ENCODE results near the gene ZBTB7C. TPM values are rescaled to one million over a fixed set of nuclear protein-coding genes. Genes with fewer than 3 reads are reported as not detected.

ZBTB7C gene
- total and polyA plus RNA-seq, 4 donors, result 0.19 to 1.1 (median 0.45) TPM

GRCh38 chr18:48303883-48304282 lies 105.3 kb downstream of the ZBTB7C start:
- no peak overlapping the region for H3K27ac ChIP-seq (ENCODE audit: low read depth in 1 of 2, low read length in 2 of 2)
- 94% methylated on average over 3 of the region's 3 CpGs for WGBS

GRCh38 chr18:48302736-48303135 lies 106.4 kb downstream of the ZBTB7C start:
- H3K27me3 ChIP-seq (ENCODE audit: control insufficient read depth in 4 of 4, insufficient read depth in 4 of 4, low read length in 3 of 4), result no peaks in the 10 kb centered on the region
- H3K27ac ChIP-seq (ENCODE audit: low read depth in 1 of 2, low read length in 2 of 2), result no peak overlapping the region
- no peaks in the 10 kb centered on the region for H3K4me1 ChIP-seq (ENCODE audit: control insufficient read depth in 4 of 4, insufficient read depth in 4 of 4, low read length in 3 of 4)
- 95% methylated on average over 3 of the region's 3 CpGs for WGBS
- H3K9me3 ChIP-seq (ENCODE audit: control insufficient read depth in 4 of 4, low read length in 3 of 4), result no peaks in the 10 kb centered on the region
- no peak for DNase-seq (ENCODE audit: low spot score)
- H3K4me3 ChIP-seq (ENCODE audit: low read depth in 1 of 3, low read length in 3 of 3), result no peak overlapping the region
- H3K9ac ChIP-seq (ENCODE audit: low read depth in 1 of 2, low read length in 2 of 2), result no peak overlapping the region
- H3K36me3 ChIP-seq (ENCODE audit: control insufficient read depth in 4 of 4, insufficient read depth in 3 of 4, low read depth in 1 of 4, low read length in 3 of 4), result no peaks in the 10 kb centered on the region
- TF ChIP-seq ATF3 (IDR thresholded peaks at IDR 0.05), result no peak
- no peak for TF ChIP-seq RAD21 (IDR thresholded peaks at IDR 0.05)
- TF ChIP-seq GABPA (IDR thresholded peaks at IDR 0.05 in 1 of 2, conservative IDR thresholded peaks at IDR 0.05 in 1 of 2), result no peak
- no peak for TF ChIP-seq REST (IDR thresholded peaks at IDR 0.05)
- TF ChIP-seq TAF1 (conservative IDR thresholded peaks at IDR 0.05), result no peak
- no peak for TF ChIP-seq HNF4G (IDR thresholded peaks at IDR 0.05)
- TF ChIP-seq ZBTB33 (IDR thresholded peaks at IDR 0.05), result no peak
- no peak for TF ChIP-seq YY1 (IDR thresholded peaks at IDR 0.05)
- TF ChIP-seq MAX (IDR thresholded peaks at IDR 0.05), result no peak

More at GRCh38 chr18:48303883-48304282, 105.3 kb downstream of the ZBTB7C start:
- DNase-seq (ENCODE audit: low spot score), result no peak
- Histone ChIP-seq H3K9me3 (ENCODE audit: control insufficient read depth in 4 of 4, low read length in 3 of 4) (no peaks in the 10 kb centered on the region), H3K4me3 (ENCODE audit: low read depth in 1 of 3, low read length in 3 of 3) (no peak overlapping the region), H3K27me3 (ENCODE audit: control insufficient read depth in 4 of 4, insufficient read depth in 4 of 4, low read length in 3 of 4) (no peaks in the 10 kb centered on the region), H3K9ac (ENCODE audit: low read depth in 1 of 2, low read length in 2 of 2) (no peak overlapping the region), H3K4me1 (ENCODE audit: control insufficient read depth in 4 of 4, insufficient read depth in 4 of 4, low read length in 3 of 4) (no peaks in the 10 kb centered on the region), H3K36me3 (ENCODE audit: control insufficient read depth in 4 of 4, insufficient read depth in 3 of 4, low read depth in 1 of 4, low read length in 3 of 4) (no peaks in the 10 kb centered on the region)
- TF ChIP-seq RXRA (IDR thresholded peaks at IDR 0.05) (no peak), MAX (IDR thresholded peaks at IDR 0.05) (no peak), CTCF (IDR thresholded peaks at IDR 0.05; ENCODE audit: low read depth, low read length, missing input control) (no peak), GABPA (IDR thresholded peaks at IDR 0.05 in 1 of 2, conservative IDR thresholded peaks at IDR 0.05 in 1 of 2) (no peak), YY1 (IDR thresholded peaks at IDR 0.05) (no peak), NR2F2 (IDR thresholded peaks at IDR 0.05) (no peak), ZBTB33 (IDR thresholded peaks at IDR 0.05) (no peak), ATF3 (IDR thresholded peaks at IDR 0.05) (no peak), EGR1 (IDR thresholded peaks at IDR 0.05; ENCODE audit: low read depth in 2 of 2) (no peak), RAD21 (IDR thresholded peaks at IDR 0.05) (no peak), HNF4G (IDR thresholded peaks at IDR 0.05) (no peak), FOXA2 (IDR thresholded peaks at IDR 0.05) (no peak), TAF1 (conservative IDR thresholded peaks at IDR 0.05) (no peak), JUND (IDR thresholded peaks at IDR 0.05) (no peak), FOXA1 (IDR thresholded peaks at IDR 0.05) (no peak)

All from liver (tissue), 9 donors.